ENCODE data around the gene PEX10.

- TF ChIP-seq CREB1 (IDR thresholded peaks at IDR 0.05; ENCODE audit: low read depth) (no peak), YY1 (IDR thresholded peaks at IDR 0.05; ENCODE audit: low read depth) (no peak), TEAD4 (IDR thresholded peaks at IDR 0.05) (no peak)
Observed at GRCh38 chr1:2415801-2416208, 3.4 kb upstream of the PEX10 start.

All from Ishikawa (cell line).